K562 (cell line): ENCODE data around the gene RPP14. TPM values are rescaled to one million over a fixed set of nuclear protein-coding genes. Genes with fewer than 3 reads are reported as not detected.

ENCODE experiments used
- ARID2 ChIP-seq: fragments of 450-650 bp; IDR thresholded peaks from 2 replicates; pipeline ENCODE4 v1.6.1; 2017; ENCODE audit warnings: antibody characterized with exemption, mild to moderate bottlenecking
- CHD1 ChIP-seq: fragments of 200-600 bp; sonication (generic); IDR thresholded peaks from one replicate; pipeline ENCODE4 v1.6.1; 2012; ENCODE audit warnings: mild to moderate bottlenecking, moderate library complexity, low read length, inconsistent platforms
- CREM ChIP-seq: IDR thresholded peaks from 2 replicates; pipeline ENCODE4 v1.6.1; 2014; ENCODE audit warnings: antibody characterized with exemption, low read depth
- ESRRB ChIP-seq: fragments of 250-450 bp; sonication (Bioruptor Pico); IDR thresholded peaks from 2 replicates; pipeline ENCODE4 v1.5.0; 2020; ENCODE audit warnings: mild to moderate bottlenecking, moderate library complexity, borderline replicate concordance
- EZH2 ChIP-seq: IDR thresholded peaks from 2 replicates; pipeline ENCODE4 v1.6.1; 2012; ENCODE audit warnings: low read depth, mild to moderate bottlenecking, inconsistent platforms, low read length, borderline replicate concordance
- GABPB2 ChIP-seq: fragments of 250-450 bp; sonication (Bioruptor Pico); conservative IDR thresholded peaks from 2 replicates; pipeline ENCODE4 v1.5.1; 2021; ENCODE audit warnings: mild to moderate bottlenecking
- HNRNPUL1 ChIP-seq: fragments of 200-400 bp; formaldehyde crosslinking; IDR thresholded peaks from 2 replicates; pipeline ENCODE4 v1.6.1; 2017; ENCODE audit warnings: low read length
- POLR2A ChIP-seq: fragments of 450-650 bp; conservative IDR thresholded peaks from 2 replicates; pipeline ENCODE4 v1.6.1; 2016
- SIRT6 ChIP-seq: IDR thresholded peaks from one replicate; pipeline ENCODE4 v1.6.1; 2012; ENCODE audit warnings: low read depth, mild to moderate bottlenecking, control low read depth, inconsistent platforms, low read length, moderate library complexity
- SNIP1 ChIP-seq: fragments of 450-650 bp; IDR thresholded peaks from 2 replicates; pipeline ENCODE4 v1.7.1; 2017; ENCODE audit warnings: low read depth, mild to moderate bottlenecking
- SNRNP70 ChIP-seq: fragments of 200-400 bp; formaldehyde crosslinking; optimal IDR thresholded peaks from 2 replicates; pipeline ENCODE3; 2017; ENCODE audit warnings: low read depth, low read length
- ZC3H4 ChIP-seq: sonication (generic); formaldehyde crosslinking; IDR thresholded peaks from 2 replicates; pipeline ENCODE4 v1.9.0; 2021; ENCODE audit warnings: missing genetic modification reagents, borderline replicate concordance
- ZNF146 ChIP-seq: IDR thresholded peaks from one replicate; pipeline ENCODE4 v1.6.1; 2018; ENCODE audit warnings: missing compliant biosample characterization; ENCODE audit not compliant: unreplicated experiment
- ZNF24 ChIP-seq: fragments of 450-650 bp; IDR thresholded peaks from 2 replicates; pipeline ENCODE4 v1.6.1; 2016
- ZNF41 ChIP-seq: fragments of 250-450 bp; sonication (Bioruptor Pico); conservative IDR thresholded peaks from 2 replicates; pipeline ENCODE4 v1.4.0; 2020; ENCODE audit warnings: mild to moderate bottlenecking
- ZNF644 ChIP-seq: fragments of 200-800 bp; sonication (Bioruptor generic); IDR thresholded peaks from 2 replicates; pipeline ENCODE4 v1.6.1; 2016; ENCODE audit warnings: low read depth, missing genetic modification characterization, missing compliant biosample characterization
- ZSCAN29 ChIP-seq: fragments of 450-650 bp; IDR thresholded peaks from 2 replicates; pipeline ENCODE4 v1.6.1; 2017
- polyA plus RNA-seq, 8 experiments: library from polyadenylated mRNA; depleted of rRNA in 4 of 8; stranded (reverse) in 5 of 8; unstranded in 3 of 8; fragments of >200 nt; fragmentation: Nextera tagmentation in 2 of 8; fragmentation: Illumina TruSeq in 1 of 8; extraction: Ambion mirVana in 2 of 8; extraction: Trizol in 1 of 8; gene quantifications; 2 replicates each; pipeline versions ENCODE4 v1.2.1 to v1.2.3, GENCODE V29; 2011 to 2014; ENCODE audit warnings: inconsistent platforms in 1 of 8, missing spikeins in 1 of 8
- total RNA-seq, 7 experiments: library from RNA; depleted of rRNA in 6 of 7; stranded (reverse); fragments of >200 nt in 6 of 7; fragmentation: Illumina TruSeq in 2 of 7; extraction: Trizol in 2 of 7; gene quantifications; 2 replicates each; pipeline versions ENCODE4 v1.2.1 to v1.2.3, GENCODE V29; 2011 to 2021; ENCODE audit warnings: low replicate concordance in 1 of 7
- TF ChIP-seq, protein P1 (sequence below): sonication (generic); formaldehyde crosslinking; IDR thresholded peaks from 2 replicates; pipeline ENCODE4 v1.8.0; 2022; ENCODE audit warnings: mild to moderate bottlenecking, missing genetic modification reagents
- TF ChIP-seq, protein P2 (sequence below): fragments of 450-650 bp; IDR thresholded peaks from 2 replicates; pipeline ENCODE4 v1.6.1; 2017; ENCODE audit warnings: antibody characterized with exemption, mild to moderate bottlenecking
- TF ChIP-seq, protein P3 (sequence below): fragments of 450-650 bp; IDR thresholded peaks from 2 replicates; pipeline ENCODE4 v1.6.1; 2018; ENCODE audit warnings: mild to moderate bottlenecking, low read depth; ENCODE audit not compliant: partially characterized antibody
- TF ChIP-seq, protein P4 (sequence below), 3 experiments: fragments of 200-800 bp in 1 of 3; sonication (Bioruptor generic) in 1 of 3; sonication (generic) in 1 of 3; formaldehyde crosslinking in 1 of 3; IDR thresholded peaks; 2 replicates each; pipeline versions ENCODE4 v1.6.1 to v1.8.0; 2016 to 2022; ENCODE audit warnings: mild to moderate bottlenecking in 2 of 3, missing compliant biosample characterization in 2 of 3, missing genetic modification characterization in 2 of 3, missing genetic modification reagents in 1 of 3

Gene RPP14
- total and polyA plus RNA-seq, 9 of the 15 experiments (the other 6 are each of a cell fraction or from before 2014, with no cell fraction given), result 13.5 to 20.8 (median 15.4) TPM

DNA sequence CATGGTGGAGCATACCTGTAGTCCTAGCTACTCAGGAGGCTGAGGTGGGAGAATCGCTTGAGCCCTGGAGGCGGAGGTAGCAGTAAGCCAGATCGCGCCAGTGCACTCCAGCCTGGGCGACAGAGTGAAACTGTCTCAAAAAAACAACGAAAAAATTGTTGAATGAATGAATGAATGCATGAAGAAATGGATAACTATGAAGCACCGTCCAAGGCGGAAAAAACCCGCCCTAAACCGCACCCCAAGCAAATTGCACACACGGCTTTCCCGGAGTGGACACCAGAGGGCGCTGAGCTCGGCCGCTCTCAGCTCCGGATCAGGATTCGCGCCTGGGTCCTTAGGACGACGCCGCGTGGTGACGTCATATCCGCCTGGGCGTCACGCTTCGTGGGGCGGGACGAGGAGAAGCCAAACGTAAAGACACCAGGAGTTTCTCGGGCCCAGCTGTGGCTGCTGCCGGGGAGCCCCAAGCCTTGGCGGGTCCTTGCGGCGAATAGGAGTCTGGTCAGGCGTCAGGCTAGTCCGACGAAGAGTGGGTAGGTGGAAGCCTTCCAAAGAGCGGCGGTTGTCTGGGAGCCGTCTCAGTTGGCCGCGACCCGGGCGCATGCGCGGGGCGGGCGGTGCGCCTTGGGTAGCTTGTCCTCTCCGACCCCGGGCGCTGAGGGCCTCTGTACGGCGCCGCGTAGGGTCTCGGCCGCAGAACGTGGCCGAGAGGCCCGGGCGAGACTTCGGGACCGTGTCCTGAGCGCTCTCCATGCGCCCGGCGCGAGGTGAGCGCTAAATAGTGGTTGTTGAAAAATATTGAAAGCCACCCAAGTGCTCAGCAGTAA, at the start of gene RPP14, which contains the start of gene HTD2 (continued):
- TF ChIP-seq, protein P1, sequence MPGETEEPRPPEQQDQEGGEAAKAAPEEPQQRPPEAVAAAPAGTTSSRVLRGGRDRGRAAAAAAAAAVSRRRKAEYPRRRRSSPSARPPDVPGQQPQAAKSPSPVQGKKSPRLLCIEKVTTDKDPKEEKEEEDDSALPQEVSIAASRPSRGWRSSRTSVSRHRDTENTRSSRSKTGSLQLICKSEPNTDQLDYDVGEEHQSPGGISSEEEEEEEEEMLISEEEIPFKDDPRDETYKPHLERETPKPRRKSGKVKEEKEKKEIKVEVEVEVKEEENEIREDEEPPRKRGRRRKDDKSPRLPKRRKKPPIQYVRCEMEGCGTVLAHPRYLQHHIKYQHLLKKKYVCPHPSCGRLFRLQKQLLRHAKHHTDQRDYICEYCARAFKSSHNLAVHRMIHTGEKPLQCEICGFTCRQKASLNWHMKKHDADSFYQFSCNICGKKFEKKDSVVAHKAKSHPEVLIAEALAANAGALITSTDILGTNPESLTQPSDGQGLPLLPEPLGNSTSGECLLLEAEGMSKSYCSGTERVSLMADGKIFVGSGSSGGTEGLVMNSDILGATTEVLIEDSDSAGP (CRISPR knock-in tag), result no peak
- no peak for TF ChIP-seq ARID2
- TF ChIP-seq GABPB2 (CRISPR knock-in tag), result no peak
- no peak for TF ChIP-seq CHD1
- TF ChIP-seq, protein P2, sequence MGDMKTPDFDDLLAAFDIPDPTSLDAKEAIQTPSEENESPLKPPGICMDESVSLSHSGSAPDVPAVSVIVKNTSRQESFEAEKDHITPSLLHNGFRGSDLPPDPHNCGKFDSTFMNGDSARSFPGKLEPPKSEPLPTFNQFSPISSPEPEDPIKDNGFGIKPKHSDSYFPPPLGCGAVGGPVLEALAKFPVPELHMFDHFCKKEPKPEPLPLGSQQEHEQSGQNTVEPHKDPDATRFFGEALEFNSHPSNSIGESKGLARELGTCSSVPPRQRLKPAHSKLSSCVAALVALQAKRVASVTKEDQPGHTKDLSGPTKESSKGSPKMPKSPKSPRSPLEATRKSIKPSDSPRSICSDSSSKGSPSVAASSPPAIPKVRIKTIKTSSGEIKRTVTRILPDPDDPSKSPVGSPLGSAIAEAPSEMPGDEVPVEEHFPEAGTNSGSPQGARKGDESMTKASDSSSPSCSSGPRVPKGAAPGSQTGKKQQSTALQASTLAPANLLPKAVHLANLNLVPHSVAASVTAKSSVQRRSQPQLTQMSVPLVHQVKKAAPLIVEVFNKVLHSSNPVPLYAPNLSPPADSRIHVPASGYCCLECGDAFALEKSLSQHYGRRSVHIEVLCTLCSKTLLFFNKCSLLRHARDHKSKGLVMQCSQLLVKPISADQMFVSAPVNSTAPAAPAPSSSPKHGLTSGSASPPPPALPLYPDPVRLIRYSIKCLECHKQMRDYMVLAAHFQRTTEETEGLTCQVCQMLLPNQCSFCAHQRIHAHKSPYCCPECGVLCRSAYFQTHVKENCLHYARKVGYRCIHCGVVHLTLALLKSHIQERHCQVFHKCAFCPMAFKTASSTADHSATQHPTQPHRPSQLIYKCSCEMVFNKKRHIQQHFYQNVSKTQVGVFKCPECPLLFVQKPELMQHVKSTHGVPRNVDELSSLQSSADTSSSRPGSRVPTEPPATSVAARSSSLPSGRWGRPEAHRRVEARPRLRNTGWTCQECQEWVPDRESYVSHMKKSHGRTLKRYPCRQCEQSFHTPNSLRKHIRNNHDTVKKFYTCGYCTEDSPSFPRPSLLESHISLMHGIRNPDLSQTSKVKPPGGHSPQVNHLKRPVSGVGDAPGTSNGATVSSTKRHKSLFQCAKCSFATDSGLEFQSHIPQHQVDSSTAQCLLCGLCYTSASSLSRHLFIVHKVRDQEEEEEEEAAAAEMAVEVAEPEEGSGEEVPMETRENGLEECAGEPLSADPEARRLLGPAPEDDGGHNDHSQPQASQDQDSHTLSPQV, result peak; percentile 46; the same call in 1 of the 2 replicates
- TF ChIP-seq, protein P3, sequence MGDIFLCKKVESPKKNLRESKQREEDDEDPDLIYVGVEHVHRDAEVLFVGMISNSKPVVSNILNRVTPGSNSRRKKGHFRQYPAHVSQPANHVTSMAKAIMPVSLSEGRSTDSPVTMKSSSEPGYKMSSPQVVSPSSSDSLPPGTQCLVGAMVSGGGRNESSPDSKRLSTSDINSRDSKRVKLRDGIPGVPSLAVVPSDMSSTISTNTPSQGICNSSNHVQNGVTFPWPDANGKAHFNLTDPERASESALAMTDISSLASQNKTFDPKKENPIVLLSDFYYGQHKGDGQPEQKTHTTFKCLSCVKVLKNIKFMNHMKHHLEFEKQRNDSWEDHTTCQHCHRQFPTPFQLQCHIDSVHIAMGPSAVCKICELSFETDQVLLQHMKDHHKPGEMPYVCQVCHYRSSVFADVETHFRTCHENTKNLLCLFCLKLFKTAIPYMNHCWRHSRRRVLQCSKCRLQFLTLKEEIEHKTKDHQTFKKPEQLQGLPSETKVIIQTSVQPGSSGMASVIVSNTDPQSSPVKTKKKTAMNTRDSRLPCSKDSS, result no peak
- peak; percentile 99 for TF ChIP-seq ZNF24
- TF ChIP-seq ZNF41 (CRISPR knock-in tag), result no peak
- TF ChIP-seq ZNF644 (tag), result peak; percentile 50; the same call in 1 of the 2 replicates
- TF ChIP-seq, protein P4, sequence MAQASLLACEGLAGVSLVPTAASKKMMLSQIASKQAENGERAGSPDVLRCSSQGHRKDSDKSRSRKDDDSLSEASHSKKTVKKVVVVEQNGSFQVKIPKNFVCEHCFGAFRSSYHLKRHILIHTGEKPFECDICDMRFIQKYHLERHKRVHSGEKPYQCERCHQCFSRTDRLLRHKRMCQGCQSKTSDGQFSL (CRISPR knock-in tag; IDR thresholded peaks at IDR 0.05), result no peak
- TF ChIP-seq, protein P4 (tag; IDR thresholded peaks at IDR 0.05), result no peak
- peak; percentile 69 for TF ChIP-seq ZNF146 (CRISPR knock-in tag)
- no peak for TF ChIP-seq HNRNPUL1
- TF ChIP-seq ZC3H4 (CRISPR knock-in tag), result no peak
- peak; percentile 100 for TF ChIP-seq ZSCAN29
- no peak for TF ChIP-seq SNIP1
- no peak for TF ChIP-seq ESRRB (CRISPR knock-in tag)
- TF ChIP-seq EZH2, result no peak
- TF ChIP-seq POLR2A, result peak; percentile 86
- TF ChIP-seq CREM, result peak; percentile 99
- no peak for TF ChIP-seq SNRNP70
- no peak for TF ChIP-seq SIRT6
